Measurements from ENCODE around the gene EXOC3L4.
"Not testable (repeated sequence)": the region's sequence is repeated elsewhere in the genome, so short reads cannot be mapped to it uniquely, and the experiment has no call there.

Gene EXOC3L4

GRCh38 chr14:103151270-103151945 lies 56.9 kb downstream of the EXOC3L4 start:
- no peak for DNase-seq (ENCODE audit: low read depth)

DNA sequence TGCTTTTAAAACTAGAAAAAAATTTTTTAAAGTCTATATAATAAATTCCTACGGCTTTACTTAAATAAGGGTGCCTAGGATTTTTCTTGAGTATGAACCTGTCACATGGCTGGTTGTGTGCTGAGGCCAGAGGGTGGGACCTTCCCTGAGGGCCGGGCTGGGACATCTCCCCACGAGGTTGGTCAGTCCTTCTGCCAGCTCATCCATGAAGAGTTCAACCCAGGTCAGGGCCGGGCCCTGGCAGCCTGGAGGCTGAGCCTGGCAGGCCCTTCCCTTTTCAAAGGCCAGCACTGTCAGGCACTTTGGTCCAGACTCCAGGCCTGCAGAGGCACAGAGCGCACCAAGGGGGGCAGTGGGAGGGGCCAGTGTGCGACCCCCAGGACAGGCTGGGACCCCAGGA lies 60.5 kb downstream of the EXOC3L4 start:
- no peak for DNase-seq (ENCODE audit: low read depth)

GRCh38 chr14:103155416-103155815 lies 60.9 kb downstream of the EXOC3L4 start:
- not testable (repeated sequence) for DNase-seq (ENCODE audit: low read depth)

DNA sequence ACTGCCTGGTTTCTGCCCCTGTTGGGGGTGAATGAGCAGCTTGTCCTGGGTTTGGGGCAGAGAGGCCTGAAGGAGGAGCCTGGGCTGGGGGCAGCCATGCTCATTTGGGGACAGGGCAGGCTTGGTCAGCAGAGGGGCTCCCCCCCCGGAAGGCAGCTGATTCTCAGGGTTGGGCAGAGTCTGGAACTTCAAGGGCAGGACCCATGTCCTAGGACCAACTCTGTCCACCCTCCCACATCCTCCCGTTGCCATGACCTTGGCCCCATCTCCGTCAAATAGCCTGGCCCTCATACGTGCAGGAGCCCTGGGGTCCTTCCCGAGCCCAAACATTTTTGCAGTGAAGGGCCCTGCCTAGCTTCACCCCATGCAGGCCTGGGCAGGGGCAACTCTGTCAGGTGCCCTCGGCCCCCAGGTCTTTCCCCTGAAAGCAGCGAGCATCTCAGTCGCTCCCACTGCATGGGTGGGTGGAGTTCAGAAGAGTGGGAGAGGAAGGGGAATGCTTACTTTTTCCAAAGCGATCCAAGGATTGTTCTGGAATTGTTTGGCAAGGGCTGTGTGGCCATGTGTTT lies 61.4 kb downstream of the EXOC3L4 start:
- no peak for DNase-seq (ENCODE audit: low read depth)

GRCh38 chr14:103156651-103157378 lies 62.3 kb downstream of the EXOC3L4 start:
- no peak for DNase-seq (ENCODE audit: low read depth)

GRCh38 chr14:103157969-103158368 lies 63.4 kb downstream of the EXOC3L4 start:
- DNase-seq (ENCODE audit: low read depth), result no peak

DNA sequence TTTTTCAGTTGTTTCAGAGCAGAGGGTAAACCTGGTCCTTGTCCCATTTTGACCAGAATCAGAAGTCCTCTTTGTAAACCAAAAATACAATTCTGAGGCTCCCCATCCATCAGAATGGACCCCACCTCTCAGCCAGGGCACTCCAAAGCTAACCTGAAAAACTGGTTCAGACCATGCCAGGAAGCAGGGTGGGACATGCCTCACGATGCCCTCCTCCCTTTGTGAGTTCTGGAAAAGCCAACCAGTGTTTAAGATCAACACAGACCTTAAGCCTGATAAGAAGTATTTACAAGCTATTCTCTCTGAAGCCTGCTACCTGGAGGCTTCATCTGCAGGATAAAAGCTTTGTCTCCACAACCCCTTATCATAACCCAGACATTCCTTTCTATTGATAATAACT lies 64.2 kb downstream of the EXOC3L4 start:
- no peak for DNase-seq (ENCODE audit: low read depth)
